Right renal pelvis (tissue), 4 donors: Measurements from ENCODE around the gene ITPKC. TPM values are rescaled to one million over a fixed set of nuclear protein-coding genes. Genes with fewer than 3 reads are reported as not detected.

Experiments used
- DNase-seq, 4 donors: peaks; one replicate each; pipeline ENCODE4 v3.0.0-alpha.2; 2013; ENCODE audit warnings: low read depth in 4 of 4, low spot score in 3 of 4, missing footprints in 1 of 4
- polyA plus RNA-seq, 4 donors: library from polyadenylated mRNA; unstranded; fragments of 120-200 nt; gene quantifications; one replicate each; pipeline ENCODE4 v1.2.1, GENCODE V29; 2013; ENCODE audit not compliant: insufficient read length in 4 of 4

The ITPKC gene
- polyA plus RNA-seq, 4 donors = 13.5 to 15.9 (median 13.7) TPM

GRCh38 chr19:40690050-40690692 lies 26.7 kb upstream of the ITPKC start, which contains the start of gene NUMBL:
Gene NUMBL (minus strand): TSS chr19:40690651. CDS start chr19:40690483, 168 bp downstream.
- DNase-seq = no peak

GRCh38 chr19:40690693-40691420 lies 26.1 kb upstream of the ITPKC start:
- DNase-seq = peak; percentile 70 to 87 (median 75)

GRCh38 chr19:40691421-40692211 lies 25.3 kb upstream of the ITPKC start:
- no peak for DNase-seq

GRCh38 chr19:40692212-40692551 lies 24.7 kb upstream of the ITPKC start:
- DNase-seq = no peak

- no peak for DNase-seq
Observed at GRCh38 chr19:40693150-40693788, 23.6 kb upstream of the ITPKC start.

- DNase-seq = no peak
Observed at GRCh38 chr19:40693896-40694295, 23.0 kb upstream of the ITPKC start.

GRCh38 chr19:40695881-40696280 lies 21.0 kb upstream of the ITPKC start:
- no peak for DNase-seq

- DNase-seq = no peak
Observed at GRCh38 chr19:40697007-40697406, 19.9 kb upstream of the ITPKC start.

GRCh38 chr19:40700083-40700482 lies 16.8 kb upstream of the ITPKC start:
- no peak for DNase-seq

GRCh38 chr19:40701758-40702157 lies 15.2 kb upstream of the ITPKC start:
- no peak for DNase-seq

GRCh38 chr19:40702337-40703012 lies 14.4 kb upstream of the ITPKC start:
- DNase-seq = no peak

- DNase-seq = no peak
Observed at GRCh38 chr19:40703029-40703755, 13.7 kb upstream of the ITPKC start.

- DNase-seq = no peak
Observed at GRCh38 chr19:40704491-40705361, 12.2 kb upstream of the ITPKC start.

GRCh38 chr19:40705362-40705651 lies 11.6 kb upstream of the ITPKC start:
- no peak for DNase-seq

- DNase-seq = no peak
Observed at GRCh38 chr19:40705950-40706619, 10.8 kb upstream of the ITPKC start.

GRCh38 chr19:40707615-40708014 lies 9.3 kb upstream of the ITPKC start:
- no peak for DNase-seq

GRCh38 chr19:40709817-40710216 lies 7.1 kb upstream of the ITPKC start:
- no peak for DNase-seq

GRCh38 chr19:40713939-40714338 lies 3.0 kb upstream of the ITPKC start:
- no peak for DNase-seq
